ENCODE results near the gene GADL1.

- TF ChIP-seq, protein P1, sequence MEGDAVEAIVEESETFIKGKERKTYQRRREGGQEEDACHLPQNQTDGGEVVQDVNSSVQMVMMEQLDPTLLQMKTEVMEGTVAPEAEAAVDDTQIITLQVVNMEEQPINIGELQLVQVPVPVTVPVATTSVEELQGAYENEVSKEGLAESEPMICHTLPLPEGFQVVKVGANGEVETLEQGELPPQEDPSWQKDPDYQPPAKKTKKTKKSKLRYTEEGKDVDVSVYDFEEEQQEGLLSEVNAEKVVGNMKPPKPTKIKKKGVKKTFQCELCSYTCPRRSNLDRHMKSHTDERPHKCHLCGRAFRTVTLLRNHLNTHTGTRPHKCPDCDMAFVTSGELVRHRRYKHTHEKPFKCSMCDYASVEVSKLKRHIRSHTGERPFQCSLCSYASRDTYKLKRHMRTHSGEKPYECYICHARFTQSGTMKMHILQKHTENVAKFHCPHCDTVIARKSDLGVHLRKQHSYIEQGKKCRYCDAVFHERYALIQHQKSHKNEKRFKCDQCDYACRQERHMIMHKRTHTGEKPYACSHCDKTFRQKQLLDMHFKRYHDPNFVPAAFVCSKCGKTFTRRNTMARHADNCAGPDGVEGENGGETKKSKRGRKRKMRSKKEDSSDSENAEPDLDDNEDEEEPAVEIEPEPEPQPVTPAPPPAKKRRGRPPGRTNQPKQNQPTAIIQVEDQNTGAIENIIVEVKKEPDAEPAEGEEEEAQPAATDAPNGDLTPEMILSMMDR (IDR thresholded peaks at IDR 0.05; ENCODE audit: insufficient read depth, low read length): no peak
- TF ChIP-seq POLR2AphosphoS5 (IDR thresholded peaks at IDR 0.05; ENCODE audit: low read depth): no peak
Measured at GRCh38 chr3:30682434-30683155, 211.9 kb downstream of the GADL1 start.

Data from HL-60 (cell line).